HepG2 (cell line): Measurements from ENCODE around the gene TH. TPM values are rescaled to one million over a fixed set of nuclear protein-coding genes. Genes with fewer than 3 reads are reported as not detected.

Experiments used
- ATAC-seq: fragments of 200-7000 bp; cut with Tn5 transposase; 3 replicates; pipeline ENCODE4 v1.9.1; 2020; ENCODE audit warnings: mild to moderate bottlenecking, moderate library complexity
- BruUV-seq: library from RNA; stranded (reverse); fragments of 400-500 nt; replicated peaks from 2 replicates; lab custom pipeline; 2021; lab: Mats Ljungman, UMichigan
- CTCF ChIA-PET: fragments of 300-600 bp; formaldehyde crosslinking; extraction: SDS; loops from one replicate; lab custom pipeline; 2021; ENCODE audit warnings: low total read pairs, inconsistent platforms, low intra/inter-chr PET ratio; lab: Yijun Ruan, JAX
- POLR2A ChIA-PET: fragments of 350-600 bp; sonication (Branson Sonifier 250); formaldehyde crosslinking; loops from one replicate; lab custom pipeline; 2020; ENCODE audit warnings: antibody characterized with exemption, inconsistent platforms; lab: Yijun Ruan, JAX
- DNase-seq: peaks from one replicate; pipeline ENCODE4 v3.0.0-alpha.2; 2015; ENCODE audit warnings: low spot score
- FAIRE-seq: peaks from 3 replicates; lab custom pipeline; 2011; peaks lifted over from hg19 to GRCh38; lab: Jason Lieb, UNC
- H2AFZ ChIP-seq: one replicate; pipeline ENCODE4 v1.6.1; 2011; ENCODE audit warnings: low read length, inconsistent platforms
- H3K27ac ChIP-seq: fragments of 300-600 bp; 3 replicates; pipeline ENCODE4 v1.8.0; 2011; ENCODE audit warnings: mixed run types, mild to moderate bottlenecking, mixed read lengths, low read length, inconsistent platforms; ENCODE audit not compliant: insufficient read depth; ENCODE audit errors: extremely low read length
- H3K27me3 ChIP-seq, 2 experiments: fragments of 200-600 bp in 1 of 2; 2 replicates in 1 of 2; 3 replicates in 1 of 2; pipeline versions ENCODE4 v1.6.0 to v1.8.0; 2011; ENCODE audit warnings: low read length in 2 of 2, mild to moderate bottlenecking in 2 of 2, moderate library complexity in 2 of 2, inconsistent platforms in 1 of 2; ENCODE audit not compliant: insufficient read depth in 2 of 2, control insufficient read depth in 1 of 2
- H3K36me3 ChIP-seq, 2 experiments: fragments of 200-600 bp in 1 of 2; replicated peaks in 1 of 2; 2 replicates in 1 of 2; 3 replicates in 1 of 2; pipeline versions ENCODE4 v1.5.1 to v1.8.0; 2011; ENCODE audit warnings: low read length in 2 of 2, inconsistent platforms in 1 of 2; ENCODE audit not compliant: insufficient read depth in 2 of 2, control insufficient read depth in 1 of 2
- H3K4me1 ChIP-seq: 2 replicates; pipeline ENCODE4 v1.5.1; 2012; ENCODE audit warnings: low read length, inconsistent platforms; ENCODE audit not compliant: insufficient read depth
- H3K4me2 ChIP-seq: 2 replicates; pipeline ENCODE4 v1.6.0; 2011; ENCODE audit warnings: low read depth, low read length, inconsistent platforms
- H3K4me3 ChIP-seq, 3 experiments: fragments of 200-600 bp in 1 of 3; sonication (generic), shearing (Covaris generic) in 1 of 3; replicated peaks in 1 of 3; 2 replicates each; pipeline ENCODE4 v1.5.1; 2011 to 2016; ENCODE audit warnings: low read length in 3 of 3, inconsistent platforms in 2 of 3, low read depth in 2 of 3, mild to moderate bottlenecking in 2 of 3, control low read depth in 1 of 3, mixed read lengths in 1 of 3; ENCODE audit not compliant: insufficient read depth in 1 of 3
- H3K79me2 ChIP-seq: one replicate; pipeline ENCODE4 v1.6.1; 2011; ENCODE audit warnings: low read length, inconsistent platforms; ENCODE audit not compliant: insufficient read depth
- H3K9ac ChIP-seq: 2 replicates; pipeline ENCODE4 v1.6.0; 2011; ENCODE audit warnings: mild to moderate bottlenecking, low read depth, low read length, inconsistent platforms; ENCODE audit not compliant: insufficient read depth
- H3K9me3 ChIP-seq: 2 replicates; pipeline ENCODE4 v1.5.1; 2012; ENCODE audit warnings: mild to moderate bottlenecking, low read length
- H4K20me1 ChIP-seq: 2 replicates; pipeline ENCODE4 v1.6.0; 2011; ENCODE audit warnings: inconsistent platforms, mild to moderate bottlenecking, low read length, moderate library complexity; ENCODE audit not compliant: insufficient read depth
- CHCHD3 ChIP-seq: sonication (generic); formaldehyde crosslinking; IDR thresholded peaks from 2 replicates; pipeline ENCODE4 v1.8.0; 2022; ENCODE audit warnings: mild to moderate bottlenecking, missing genetic modification reagents, moderate library complexity
- ELF3 ChIP-seq: IDR thresholded peaks from 2 replicates; pipeline ENCODE4 v1.6.1; 2016; ENCODE audit warnings: missing genetic modification reagents, missing compliant biosample characterization
- POLR2AphosphoS5 ChIP-seq: IDR thresholded peaks from 2 replicates; pipeline ENCODE4 v1.6.1; 2012; ENCODE audit warnings: low read depth, low read length
- SAFB2 ChIP-seq: sonication (generic); formaldehyde crosslinking; IDR thresholded peaks from 2 replicates; pipeline ENCODE4 v1.5.1; 2020; ENCODE audit warnings: missing genetic modification reagents, low read depth, mild to moderate bottlenecking, borderline replicate concordance
- SSRP1 ChIP-seq: IDR thresholded peaks from 2 replicates; pipeline ENCODE4 v1.6.1; 2016; ENCODE audit warnings: control low read depth
- ZNF816 ChIP-seq: sonication (generic); formaldehyde crosslinking; IDR thresholded peaks from 2 replicates; pipeline ENCODE4 v1.8.0; 2022; ENCODE audit warnings: missing genetic modification reagents, mild to moderate bottlenecking, borderline replicate concordance
- WGBS: methylation state at CpG from one replicate; pipeline ENCODE4 v1.1.6; 2017; ENCODE audit warnings: low lambda C conversion rate; 5-methylcytosine and 5-hydroxymethylcytosine counted together
- in situ Hi-C: cut with HindIII; loops from 2 replicates; pipeline ENCODE4 v1.10.0; 2017; ENCODE audit warnings: low pct_unique_long_range_greater_than_20kb; ENCODE audit not compliant: extremely low pct_ligation_motif_present
- intact Hi-C: fragments of 100-400 bp; cut with micrococcal nuclease; formaldehyde crosslinking; loops from one replicate; pipeline ENCODE4 v1.10.0; 2022; ENCODE audit not compliant: unreplicated experiment
- polyA plus RNA-seq, 8 experiments: library from polyadenylated mRNA; depleted of rRNA in 3 of 8; stranded (reverse) in 7 of 8; unstranded in 1 of 8; fragments of >200 nt; fragmentation: Illumina TruSeq in 4 of 8; extraction: Trizol in 4 of 8; gene quantifications; 2 replicates each; pipeline versions ENCODE4 v1.2.1 to v1.2.3, GENCODE V29; 2011 to 2016; ENCODE audit warnings: low read depth in 4 of 8, missing spikeins in 1 of 8, mixed read lengths in 1 of 8; ENCODE audit not compliant: insufficient read depth in 1 of 8
- total RNA-seq, 5 experiments: library from RNA; depleted of rRNA; stranded (reverse); fragments of >200 nt; fragmentation: Illumina TruSeq; extraction: Trizol; gene quantifications; 2 replicates each; pipeline ENCODE4 v1.2.3, GENCODE V29; 2016; ENCODE audit warnings: low read depth in 1 of 5
- TF ChIP-seq, protein P1 (sequence below): sonication (generic); formaldehyde crosslinking; IDR thresholded peaks from 2 replicates; pipeline ENCODE4 v1.8.0; 2022; ENCODE audit warnings: mild to moderate bottlenecking, missing genetic modification reagents; ENCODE audit not compliant: insufficient replicate concordance
- TF ChIP-seq, protein P2 (sequence below): sonication (generic); formaldehyde crosslinking; IDR thresholded peaks from 2 replicates; pipeline ENCODE4 v1.4.0; 2020; ENCODE audit warnings: missing genetic modification reagents
- TF ChIP-seq, protein P3 (sequence below): sonication (generic); formaldehyde crosslinking; IDR thresholded peaks from 2 replicates; pipeline ENCODE4 v1.4.0; 2020; ENCODE audit warnings: missing genetic modification reagents
- TF ChIP-seq, protein P4 (sequence below): sonication (generic); formaldehyde crosslinking; IDR thresholded peaks from 2 replicates; pipeline ENCODE4 v1.8.1; 2023; ENCODE audit warnings: mild to moderate bottlenecking, inconsistent platforms, moderate library complexity, missing genetic modification reagents, borderline replicate concordance

TH gene
- total and polyA plus RNA-seq, 2 of the 13 experiments (the other 11 are each of a cell fraction or from before 2014, with no cell fraction given): 0.36 TPM; not detected in 1

DNA sequence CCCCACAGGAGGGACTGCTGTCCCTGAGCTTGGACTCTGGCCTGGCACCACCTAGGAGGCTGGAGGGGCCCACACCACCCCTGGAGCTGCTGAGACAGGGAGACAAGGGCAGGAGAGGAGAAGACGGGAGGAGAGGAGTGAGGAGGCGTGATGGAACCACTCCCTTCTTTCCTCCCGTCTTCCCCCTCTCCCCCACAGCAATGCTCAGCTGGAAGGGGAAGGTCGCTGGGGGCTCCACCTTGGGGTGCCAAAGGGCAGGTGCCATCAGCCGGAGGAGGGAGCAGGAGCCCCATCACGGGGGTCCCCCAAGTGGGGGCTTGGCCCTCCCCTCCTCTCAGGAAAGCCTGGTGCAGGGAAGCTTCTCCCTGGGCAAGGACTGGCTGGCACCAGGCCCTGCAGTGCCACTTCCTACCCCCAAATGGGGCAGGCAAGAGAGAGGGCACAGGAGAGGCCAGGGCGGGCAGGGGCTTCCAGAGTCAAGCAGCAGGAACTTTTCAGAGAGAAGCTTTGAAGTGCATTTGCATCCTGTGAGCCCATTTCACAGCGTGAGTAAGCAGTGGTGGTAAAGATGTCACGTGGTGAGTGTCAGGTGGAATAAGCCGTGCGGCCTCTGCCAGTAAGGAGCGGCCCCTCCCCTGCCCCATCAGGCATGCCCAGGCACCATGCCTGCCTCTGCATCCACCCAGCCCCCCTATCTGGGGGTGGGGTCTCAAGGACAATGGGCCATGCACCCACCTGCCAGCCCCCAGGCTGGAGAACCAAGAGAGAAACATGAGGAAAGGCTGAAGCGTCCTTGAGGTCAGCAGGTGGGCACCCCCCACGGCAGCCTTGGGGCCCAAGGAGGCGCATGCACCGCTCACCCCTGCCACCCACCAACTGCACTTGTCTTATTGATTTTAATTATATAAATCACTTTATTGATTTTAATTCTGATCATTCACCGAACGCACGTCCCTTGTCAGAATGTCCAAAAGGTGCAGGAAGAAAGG, 37.3 kb downstream of the TH start (continued):
- TF ChIP-seq, protein P1, sequence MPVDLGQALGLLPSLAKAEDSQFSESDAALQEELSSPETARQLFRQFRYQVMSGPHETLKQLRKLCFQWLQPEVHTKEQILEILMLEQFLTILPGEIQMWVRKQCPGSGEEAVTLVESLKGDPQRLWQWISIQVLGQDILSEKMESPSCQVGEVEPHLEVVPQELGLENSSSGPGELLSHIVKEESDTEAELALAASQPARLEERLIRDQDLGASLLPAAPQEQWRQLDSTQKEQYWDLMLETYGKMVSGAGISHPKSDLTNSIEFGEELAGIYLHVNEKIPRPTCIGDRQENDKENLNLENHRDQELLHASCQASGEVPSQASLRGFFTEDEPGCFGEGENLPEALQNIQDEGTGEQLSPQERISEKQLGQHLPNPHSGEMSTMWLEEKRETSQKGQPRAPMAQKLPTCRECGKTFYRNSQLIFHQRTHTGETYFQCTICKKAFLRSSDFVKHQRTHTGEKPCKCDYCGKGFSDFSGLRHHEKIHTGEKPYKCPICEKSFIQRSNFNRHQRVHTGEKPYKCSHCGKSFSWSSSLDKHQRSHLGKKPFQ (CRISPR knock-in tag): peak; percentile 18
- TF ChIP-seq ELF3: no peak
- peak; percentile 72 for TF ChIP-seq POLR2AphosphoS5
- TF ChIP-seq, all 625 proteins: peak for 74

DNA sequence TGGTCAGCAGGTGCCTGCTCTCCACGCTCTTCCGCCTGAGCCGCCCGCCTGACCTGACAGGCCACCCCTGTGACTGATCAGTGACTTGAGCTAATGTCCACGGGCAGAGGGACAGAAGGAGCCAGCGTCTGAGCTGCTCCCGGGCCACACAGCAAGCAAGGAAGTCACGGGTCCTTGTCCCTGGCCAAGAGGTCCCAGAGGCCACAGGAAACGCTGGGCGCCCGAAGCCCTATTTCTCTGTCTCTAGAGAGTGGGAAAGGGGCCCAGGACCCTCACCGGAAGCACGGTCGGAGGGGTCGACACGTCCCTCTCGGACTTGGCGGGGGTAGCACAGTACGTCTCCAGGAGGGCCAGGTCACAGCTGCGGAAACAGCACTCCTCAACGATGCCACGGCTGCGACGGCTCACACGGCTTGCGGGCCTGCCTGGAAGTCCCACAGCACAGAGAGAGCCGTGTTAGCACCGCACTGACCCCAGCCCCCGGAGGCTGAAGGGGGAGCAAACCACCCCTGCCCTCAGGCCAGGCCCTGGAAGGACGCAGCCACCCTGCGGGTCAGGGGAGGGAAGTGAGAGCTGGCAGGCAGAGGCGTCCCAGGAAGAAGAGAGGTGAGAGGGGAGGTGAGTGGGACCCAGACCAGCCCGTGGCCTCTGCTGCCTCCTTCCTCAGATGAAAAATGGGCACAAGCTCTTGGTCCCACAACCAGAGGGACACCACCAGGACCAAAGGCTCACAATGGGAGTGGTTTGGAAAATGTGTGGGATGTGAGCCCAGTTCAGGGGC, 38.2 kb downstream of the TH start:
- BruUV-seq: no TSS peak
- WGBS: 93% methylated on average over 13 of the region's 33 CpGs
- intact Hi-C loops (no loop called here), in situ Hi-C loops (no loop called here)
- Histone ChIP-seq H3K27me3 (no peaks in the 10 kb centered on the region), H2AFZ (no peak overlapping the region), H3K79me2 (peaks cover 16% of the 10 kb centered on the region), H3K27ac (peak overlapping the region; percentile 60), H3K9me3 (no peaks in the 10 kb centered on the region), H3K4me2 (no peak overlapping the region), H3K4me1 (peaks cover 28% of the 10 kb centered on the region), H3K4me3 (no peak overlapping the region), H4K20me1 (peaks cover 74% of the 10 kb centered on the region), H3K9ac (no peak overlapping the region), H3K36me3 (peaks cover 24 to 47% of the 10 kb centered on the region in 2 experiments; a peak in 4 of 5 replicates)
- DNase-seq: no peak
- ChIA-PET CTCF (no interaction called here), POLR2A (interaction anchor here (1.9 to 2.2 kb wide), 2 partner anchors 144 to 145 kb away, joined by 5 to 6 read pairs; no protein-coding TSS in a partner anchor)
- no peak for ATAC-seq
- no peak for FAIRE-seq
- peak; percentile 88; the same call in 1 of the 2 replicates for TF ChIP-seq SSRP1 (CRISPR knock-in tag)
- TF ChIP-seq SAFB2 (CRISPR knock-in tag): peak; percentile 32
- peak; percentile 78; the same call in 1 of the 2 replicates for TF ChIP-seq ZNF816 (CRISPR knock-in tag)
- TF ChIP-seq, protein P2, sequence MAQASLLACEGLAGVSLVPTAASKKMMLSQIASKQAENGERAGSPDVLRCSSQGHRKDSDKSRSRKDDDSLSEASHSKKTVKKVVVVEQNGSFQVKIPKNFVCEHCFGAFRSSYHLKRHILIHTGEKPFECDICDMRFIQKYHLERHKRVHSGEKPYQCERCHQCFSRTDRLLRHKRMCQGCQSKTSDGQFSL (CRISPR knock-in tag): peak; percentile 34; the same call in 1 of the 2 replicates
- TF ChIP-seq, protein P3, sequence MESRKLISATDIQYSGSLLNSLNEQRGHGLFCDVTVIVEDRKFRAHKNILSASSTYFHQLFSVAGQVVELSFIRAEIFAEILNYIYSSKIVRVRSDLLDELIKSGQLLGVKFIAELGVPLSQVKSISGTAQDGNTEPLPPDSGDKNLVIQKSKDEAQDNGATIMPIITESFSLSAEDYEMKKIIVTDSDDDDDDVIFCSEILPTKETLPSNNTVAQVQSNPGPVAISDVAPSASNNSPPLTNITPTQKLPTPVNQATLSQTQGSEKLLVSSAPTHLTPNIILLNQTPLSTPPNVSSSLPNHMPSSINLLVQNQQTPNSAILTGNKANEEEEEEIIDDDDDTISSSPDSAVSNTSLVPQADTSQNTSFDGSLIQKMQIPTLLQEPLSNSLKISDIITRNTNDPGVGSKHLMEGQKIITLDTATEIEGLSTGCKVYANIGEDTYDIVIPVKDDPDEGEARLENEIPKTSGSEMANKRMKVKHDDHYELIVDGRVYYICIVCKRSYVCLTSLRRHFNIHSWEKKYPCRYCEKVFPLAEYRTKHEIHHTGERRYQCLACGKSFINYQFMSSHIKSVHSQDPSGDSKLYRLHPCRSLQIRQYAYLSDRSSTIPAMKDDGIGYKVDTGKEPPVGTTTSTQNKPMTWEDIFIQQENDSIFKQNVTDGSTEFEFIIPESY (CRISPR knock-in tag): peak; percentile 49
- TF ChIP-seq CHCHD3: peak; percentile 76; the same call in 1 of the 2 replicates
- TF ChIP-seq, protein P4, sequence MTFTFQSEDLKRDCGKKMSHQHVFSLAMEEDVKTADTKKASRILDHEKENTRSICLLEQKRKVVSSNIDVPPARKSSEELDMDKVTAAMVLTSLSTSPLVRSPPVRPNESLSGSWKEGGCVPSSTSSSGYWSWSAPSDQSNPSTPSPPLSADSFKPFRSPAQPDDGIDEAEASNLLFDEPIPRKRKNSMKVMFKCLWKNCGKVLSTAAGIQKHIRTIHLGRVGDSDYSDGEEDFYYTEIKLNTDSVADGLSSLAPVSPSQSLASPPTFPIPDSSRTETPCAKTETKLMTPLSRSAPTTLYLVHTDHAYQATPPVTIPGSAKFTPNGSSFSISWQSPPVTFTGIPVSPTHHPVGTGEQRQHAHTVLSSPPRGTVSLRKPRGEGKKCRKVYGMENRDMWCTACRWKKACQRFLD (CRISPR knock-in tag): 0 out of 2 replicates have a peak, but pooled peaks have one; percentile 25
